ENCODE results near the gene C2orf81. TPM values are rescaled to one million over a fixed set of nuclear protein-coding genes. Genes with fewer than 3 reads are reported as not detected.
A peak's percentile ranks its signal among the peaks of the same experiment; 100 is the strongest.

C2orf81 gene
- total RNA-seq, 2 experiments from 2014 or later = 3.0 to 3.3 TPM

DNA sequence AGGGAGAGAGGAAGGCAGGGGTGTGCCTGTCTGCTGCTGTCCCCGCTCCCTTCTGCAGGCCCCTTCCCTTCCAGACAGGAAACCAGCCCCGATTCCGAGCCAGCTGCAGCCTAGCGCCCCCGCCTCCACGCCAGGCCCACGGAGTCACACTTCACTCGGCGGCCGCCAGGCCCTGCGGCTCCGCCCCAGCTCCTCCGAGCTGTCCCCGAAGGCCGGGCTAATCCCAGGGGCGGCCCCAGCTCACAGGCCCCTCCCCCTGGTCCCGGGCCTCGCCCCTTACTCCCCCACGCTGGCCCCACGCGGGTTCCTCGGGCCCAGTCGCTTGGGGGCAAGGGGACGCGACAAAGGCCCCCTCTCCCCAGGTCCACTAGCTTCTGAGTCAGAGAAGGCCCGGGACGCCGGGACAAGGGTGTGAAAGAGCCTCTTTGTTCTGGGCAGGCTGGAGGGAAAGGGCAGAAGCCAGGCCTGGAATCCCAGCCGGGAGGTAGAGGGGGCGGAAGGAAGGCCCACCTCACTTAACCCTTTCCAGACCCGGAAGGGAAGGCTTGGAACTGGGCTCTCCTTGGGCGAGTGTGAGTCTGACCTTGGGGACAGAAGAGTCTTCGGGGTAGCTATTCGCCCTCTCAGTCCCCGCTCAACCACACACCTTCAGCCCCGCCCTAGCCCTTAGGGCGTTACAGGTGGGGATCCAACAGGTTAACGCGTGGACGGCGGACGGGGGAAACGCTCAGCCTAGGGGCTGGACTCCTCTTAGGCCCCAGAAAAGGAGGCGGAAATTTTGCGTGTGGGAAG, 19.2 kb upstream of the C2orf81 start:
- Mint-ChIP-seq H3K4me1 (peaks cover 9% of the 10 kb centered on the region), H3K4me3 (peak overlapping the region; percentile 36), H3K27me3 (peaks cover 46% of the 10 kb centered on the region), H3K36me3 (ENCODE audit: low read depth) (no peaks in the 10 kb centered on the region), H3K27ac (no peak overlapping the region), H3K9me3 (no peaks in the 10 kb centered on the region)
- CTCF ChIA-PET = interaction anchor here (0.6 to 2.9 kb wide), 10 partner anchors 8 to 147 kb away, joined by 3 to 10 read pairs (median 3); partner anchors contain the start of genes C2orf81, INO80B and WDR54
- POLR2A ChIA-PET = interaction anchor here (0.5 kb wide), 1 partner anchor 43 kb away, joined by 4 read pairs; no protein-coding TSS in a partner anchor
- DNase-seq = no peak

GRCh38 chr2:74439803-74440377, 18.5 kb upstream of the C2orf81 start:
- no peaks in the 10 kb centered on the region for H3K36me3 Mint-ChIP-seq (ENCODE audit: low read depth)
- H3K4me1 Mint-ChIP-seq = peaks cover 9% of the 10 kb centered on the region
- POLR2A ChIA-PET = no interaction called here
- peaks cover 43% of the 10 kb centered on the region for H3K27me3 Mint-ChIP-seq
- no peaks in the 10 kb centered on the region for H3K9me3 Mint-ChIP-seq
- H3K27ac Mint-ChIP-seq = no peak overlapping the region
- no peak for DNase-seq
- CTCF ChIA-PET = interaction anchor here (0.6 to 2.9 kb wide), 9 partner anchors 9 to 92 kb away, joined by 3 to 10 read pairs (median 4); partner anchors contain the start of genes C2orf81, INO80B and WDR54
- H3K4me3 Mint-ChIP-seq = no peak overlapping the region

DNA sequence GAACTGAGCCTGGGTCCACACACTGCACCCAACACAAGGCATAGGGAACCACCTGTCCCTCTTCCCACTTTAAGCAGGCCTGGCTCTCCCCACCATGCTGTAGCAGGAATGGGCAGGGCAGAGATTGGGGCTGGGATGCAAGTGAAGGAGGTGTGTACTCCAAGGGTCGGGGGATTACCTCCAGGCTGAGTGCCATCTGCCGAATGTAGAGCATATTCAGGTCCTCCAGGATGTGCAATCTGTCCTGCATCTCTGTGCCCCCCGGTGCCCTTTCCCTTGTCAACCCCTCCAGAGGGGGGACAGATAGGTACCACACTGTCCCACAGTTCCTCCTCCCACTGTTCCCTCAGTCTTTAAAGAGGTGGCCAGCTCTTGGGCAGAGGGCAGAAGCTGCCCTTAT, 18.0 kb upstream of the C2orf81 start:
- H3K27me3 Mint-ChIP-seq = peaks cover 38% of the 10 kb centered on the region
- ChIA-PET POLR2A (no interaction called here), CTCF (interaction anchor here (0.8 to 2.9 kb wide), 7 partner anchors 9 to 42 kb away, joined by 3 to 10 read pairs (median 5); partner anchors contain the start of genes C2orf81, INO80B and WDR54)

DNA sequence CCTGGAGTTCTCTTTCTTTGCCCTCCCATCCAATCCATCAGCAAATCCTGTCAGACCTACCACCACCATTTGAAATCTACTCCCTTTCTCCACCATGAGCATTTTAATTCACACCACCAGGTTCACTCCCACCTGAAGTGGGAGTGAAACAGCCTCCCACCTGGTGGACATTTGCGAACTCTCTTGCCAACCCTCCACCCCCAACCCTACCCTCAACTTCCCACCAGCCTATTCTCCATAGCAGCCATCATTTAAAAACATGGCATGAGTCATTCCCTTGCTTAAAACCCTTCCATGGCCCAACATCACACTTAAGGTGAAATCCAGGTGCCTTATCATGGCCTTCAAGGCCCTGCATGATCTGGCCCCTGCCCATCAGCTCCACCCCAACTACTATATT, 16.8 kb upstream of the C2orf81 start:
- Mint-ChIP-seq H3K4me1 (peaks cover 9% of the 10 kb centered on the region), H3K36me3 (ENCODE audit: low read depth) (no peaks in the 10 kb centered on the region), H3K27me3 (peaks cover 33% of the 10 kb centered on the region), H3K4me3 (no peak overlapping the region), H3K27ac (no peak overlapping the region), H3K9me3 (no peaks in the 10 kb centered on the region)
- ChIA-PET POLR2A (no interaction called here), CTCF (interaction anchor here (0.5 to 2.9 kb wide), 2 partner anchors 12 to 16 kb away, joined by 3 to 10 read pairs; partner anchors contain the start of gene INO80B)
- DNase-seq = no peak

More for the DNA sequence above, 18.0 kb upstream of the C2orf81 start:
- no peak for DNase-seq
- H3K4me3 Mint-ChIP-seq = no peak overlapping the region
- H3K36me3 Mint-ChIP-seq (ENCODE audit: low read depth) = no peaks in the 10 kb centered on the region
- H3K9me3 Mint-ChIP-seq = no peaks in the 10 kb centered on the region
- H3K4me1 Mint-ChIP-seq = peaks cover 9% of the 10 kb centered on the region
- H3K27ac Mint-ChIP-seq = no peak overlapping the region

- Mint-ChIP-seq H3K27me3 (peaks cover 24% of the 10 kb centered on the region), H3K36me3 (ENCODE audit: low read depth) (no peaks in the 10 kb centered on the region), H3K27ac (no peak overlapping the region), H3K4me1 (peaks cover 5% of the 10 kb centered on the region), H3K4me3 (no peak overlapping the region), H3K9me3 (no peaks in the 10 kb centered on the region)
- CTCF ChIA-PET = no interaction called here
- POLR2A ChIA-PET = no interaction called here
- no peak for DNase-seq
These were observed 15.7 kb upstream of the C2orf81 start for GRCh38 chr2:74436848-74437695.

DNA sequence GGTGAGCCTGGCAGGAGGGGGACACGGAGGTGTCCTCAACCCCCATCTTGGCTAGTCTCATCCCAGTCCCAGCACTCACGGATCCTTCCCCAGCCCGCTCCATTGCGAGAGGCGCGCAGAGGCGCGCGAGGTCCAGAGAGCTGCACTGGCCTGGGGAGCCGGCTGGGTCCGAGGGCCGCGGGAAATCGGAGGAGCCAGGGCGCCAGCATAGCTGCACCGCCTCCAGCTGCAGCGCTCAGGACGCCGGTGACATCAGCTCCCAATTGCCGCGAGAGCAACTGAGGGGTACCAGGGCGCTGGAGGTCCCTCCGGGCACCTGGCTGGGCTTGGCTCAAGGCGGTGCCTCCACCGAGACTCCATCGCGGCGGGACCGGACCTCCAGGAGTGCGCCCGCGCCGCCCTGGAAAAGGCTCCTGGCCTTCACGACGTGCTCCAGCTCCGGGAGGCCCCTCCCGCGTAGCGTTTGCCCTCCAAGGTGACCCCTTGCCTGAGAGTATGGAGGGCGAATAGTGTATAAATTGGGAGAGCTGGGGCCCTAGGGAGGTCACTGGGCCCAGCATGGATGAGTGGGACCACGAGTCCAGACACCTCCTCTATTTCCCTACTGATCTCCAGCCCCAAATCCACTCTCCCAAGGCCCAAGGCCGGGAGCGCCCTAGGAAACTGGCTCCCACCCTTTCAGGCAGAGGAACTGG, 14.8 kb upstream of the C2orf81 start:
- H3K27me3 Mint-ChIP-seq = peaks cover 24% of the 10 kb centered on the region
- H3K9me3 Mint-ChIP-seq = no peaks in the 10 kb centered on the region
- DNase-seq = no peak
- peaks cover 5% of the 10 kb centered on the region for H3K4me1 Mint-ChIP-seq
- H3K36me3 Mint-ChIP-seq (ENCODE audit: low read depth) = no peaks in the 10 kb centered on the region
- H3K27ac Mint-ChIP-seq = no peak overlapping the region
- ChIA-PET CTCF (no interaction called here), POLR2A (no interaction called here)
- no peak overlapping the region for H3K4me3 Mint-ChIP-seq

DNA sequence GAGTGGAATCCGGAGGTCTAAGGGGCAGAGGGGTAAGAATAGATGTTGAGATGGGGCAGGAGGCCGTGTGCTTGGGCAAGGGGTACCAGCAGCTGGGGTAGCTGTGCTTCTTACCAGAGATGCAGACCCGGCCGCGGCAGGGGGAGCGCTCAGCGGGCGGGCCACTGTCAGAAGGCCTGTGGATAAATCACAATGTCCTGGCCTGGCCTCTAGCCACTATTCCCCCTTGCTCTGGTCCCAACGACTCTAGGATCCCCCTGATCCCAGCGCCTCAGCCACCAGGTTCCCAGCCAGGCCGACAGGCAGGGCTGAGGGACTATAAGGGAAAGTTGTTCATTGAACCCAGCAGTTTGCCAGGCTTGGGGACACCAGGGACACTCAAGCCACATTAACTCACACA, 9.1 kb upstream of the C2orf81 start:
- Mint-ChIP-seq H3K27me3 (no peaks in the 10 kb centered on the region), H3K36me3 (ENCODE audit: low read depth) (peaks cover 5% of the 10 kb centered on the region), H3K9me3 (no peaks in the 10 kb centered on the region), H3K27ac (no peak overlapping the region), H3K4me1 (no peaks in the 10 kb centered on the region), H3K4me3 (no peak overlapping the region)
- CTCF ChIA-PET = interaction anchor here (1.5 to 2.3 kb wide), 3 partner anchors 10 to 102 kb away, joined by 3 to 6 read pairs (median 5); no protein-coding TSS in a partner anchor
- POLR2A ChIA-PET = no interaction called here
- no peak for DNase-seq

GRCh38 chr2:74429487-74430451, 8.3 kb upstream of the C2orf81 start:
- ChIA-PET POLR2A (no interaction called here), CTCF (interaction anchor here (1.5 to 2.3 kb wide), 3 partner anchors 11 to 102 kb away, joined by 3 to 6 read pairs (median 5); no protein-coding TSS in a partner anchor)
- H3K4me1 Mint-ChIP-seq = no peaks in the 10 kb centered on the region
- no peak for DNase-seq
- H3K27ac Mint-ChIP-seq = no peak overlapping the region
- no peak overlapping the region for H3K4me3 Mint-ChIP-seq
- no peaks in the 10 kb centered on the region for H3K27me3 Mint-ChIP-seq
- H3K9me3 Mint-ChIP-seq = no peaks in the 10 kb centered on the region
- peaks cover 12% of the 10 kb centered on the region for H3K36me3 Mint-ChIP-seq (ENCODE audit: low read depth)

DNA sequence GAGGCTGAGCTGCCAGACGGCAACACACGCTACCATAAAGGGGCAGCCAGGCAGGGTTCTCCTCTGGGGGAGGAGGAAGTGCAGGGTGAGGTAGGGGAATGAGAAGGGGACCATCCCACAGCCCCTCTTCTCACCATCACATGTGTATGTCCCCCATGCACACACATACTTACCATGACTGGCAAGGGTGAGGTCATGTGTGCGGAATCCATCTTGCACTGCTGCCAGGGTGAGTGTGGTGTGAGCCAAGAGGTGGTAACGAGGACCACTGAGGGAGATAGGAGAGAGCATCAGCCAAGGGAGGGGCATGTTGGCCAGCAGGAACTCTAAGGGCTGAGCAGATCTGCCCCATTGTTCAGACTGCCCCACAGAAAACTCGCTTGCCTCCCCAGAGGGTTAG, 7.3 kb upstream of the C2orf81 start:
- DNase-seq = no peak
- POLR2A ChIA-PET = interaction anchor here (0.6 kb wide), 1 partner anchor 95 kb away, joined by 3 read pairs; no protein-coding TSS in a partner anchor
- CTCF ChIA-PET = no interaction called here
- H3K4me1 Mint-ChIP-seq = peaks cover 2% of the 10 kb centered on the region
- no peak overlapping the region for H3K4me3 Mint-ChIP-seq
- peak overlapping the region; percentile 11 for H3K27ac Mint-ChIP-seq
- H3K27me3 Mint-ChIP-seq = no peaks in the 10 kb centered on the region
- no peaks in the 10 kb centered on the region for H3K9me3 Mint-ChIP-seq
- peaks cover 13% of the 10 kb centered on the region for H3K36me3 Mint-ChIP-seq (ENCODE audit: low read depth)

DNA sequence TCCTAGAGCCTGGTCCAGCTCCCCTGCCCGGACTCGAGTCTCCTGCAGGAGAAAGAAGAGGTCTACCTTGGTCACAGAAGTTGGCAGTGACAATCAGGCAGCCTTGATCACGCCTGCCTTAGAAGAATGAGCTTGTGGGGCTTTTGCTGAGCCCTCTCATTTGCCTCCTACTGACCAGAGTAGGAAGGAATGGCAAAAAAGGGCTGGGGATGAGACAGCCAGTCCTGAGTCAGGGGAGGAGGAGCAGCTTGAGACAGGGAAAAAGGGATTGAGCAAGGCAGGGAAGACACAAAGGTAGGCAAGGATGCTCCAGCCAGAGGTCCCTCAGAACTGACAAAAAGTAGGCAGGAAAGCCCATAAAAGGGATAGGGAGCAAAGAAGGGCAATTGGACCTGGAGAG, 6.1 kb upstream of the C2orf81 start:
- no peak overlapping the region for H3K27ac Mint-ChIP-seq
- ChIA-PET CTCF (interaction anchor here (1.2 to 1.5 kb wide), 2 partner anchors 13 to 33 kb away, joined by 3 to 5 read pairs; no protein-coding TSS in a partner anchor), POLR2A (no interaction called here)
- H3K9me3 Mint-ChIP-seq = no peaks in the 10 kb centered on the region
- peaks cover 14% of the 10 kb centered on the region for H3K4me1 Mint-ChIP-seq
- H3K36me3 Mint-ChIP-seq (ENCODE audit: low read depth) = peaks cover 22% of the 10 kb centered on the region
- H3K4me3 Mint-ChIP-seq = no peak overlapping the region
- DNase-seq = no peak
- H3K27me3 Mint-ChIP-seq = no peaks in the 10 kb centered on the region

GRCh38 chr2:74426181-74426758, 4.9 kb upstream of the C2orf81 start:
- Mint-ChIP-seq H3K27ac (no peak overlapping the region), H3K4me1 (peaks cover 22% of the 10 kb centered on the region), H3K4me3 (no peak overlapping the region), H3K9me3 (no peaks in the 10 kb centered on the region), H3K27me3 (no peaks in the 10 kb centered on the region), H3K36me3 (ENCODE audit: low read depth) (peaks cover 27% of the 10 kb centered on the region)
- DNase-seq = no peak
- CTCF ChIA-PET = interaction anchor here (1.5 kb wide), 1 partner anchor 14 kb away, joined by 5 read pairs; no protein-coding TSS in a partner anchor
- POLR2A ChIA-PET = no interaction called here

Measured in activated CD4-positive, alpha-beta T cell treated with anti-CD3 and anti-CD28 coated beads, Interleukin-2, amount 10 ng/mL, durations not matched to agents 7 days and 5 days (primary cell).